KBM-7 (cell line): ENCODE measurements around the gene RXRG.

Experiments used
- DNase-seq: peaks from one replicate; pipeline ENCODE4 v3.0.0-alpha.2; 2015
- in situ Hi-C: fragments of 300-500 bp; cut with MboI; formaldehyde crosslinking; loops from 2 replicates; pipeline ENCODE4 v1.14.3; 2020; ENCODE audit warnings: low sequenced_read_pairs, low pct_unique_long_range_greater_than_20kb, mixed read lengths

The RXRG gene

GRCh38 chr1:165452336-165453130 lies 7.6 kb upstream of the RXRG start:
- no peak for DNase-seq
- in situ Hi-C loops, result no loop called here

GRCh38 chr1:165451691-165452090 lies 6.8 kb upstream of the RXRG start:
- no peak for DNase-seq
- in situ Hi-C loops, result no loop called here

DNA sequence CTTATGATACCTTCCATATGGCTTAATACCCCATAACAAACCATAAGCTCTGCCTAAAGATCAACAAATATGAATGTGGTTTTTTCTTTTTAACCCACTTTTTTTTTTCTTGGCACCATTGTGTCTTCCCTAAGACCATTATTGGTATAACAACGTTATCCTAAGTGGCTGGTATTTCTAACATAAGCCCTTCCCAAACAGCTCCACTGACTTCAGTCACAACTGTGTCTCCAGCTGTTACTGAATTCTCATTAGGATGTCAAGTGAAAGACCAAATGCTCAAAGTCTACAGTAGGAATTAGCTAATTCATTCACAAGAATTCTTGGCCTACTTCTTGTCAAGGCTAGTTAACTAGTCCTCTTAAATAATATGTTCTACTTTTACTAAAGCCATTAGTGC lies 4.2 kb upstream of the RXRG start:
- in situ Hi-C loops, result no loop called here
- DNase-seq, result no peak

GRCh38 chr1:165445388-165445787 lies 462 bp upstream of the RXRG start:
- in situ Hi-C loops, result no loop called here
- DNase-seq, result no peak

DNA sequence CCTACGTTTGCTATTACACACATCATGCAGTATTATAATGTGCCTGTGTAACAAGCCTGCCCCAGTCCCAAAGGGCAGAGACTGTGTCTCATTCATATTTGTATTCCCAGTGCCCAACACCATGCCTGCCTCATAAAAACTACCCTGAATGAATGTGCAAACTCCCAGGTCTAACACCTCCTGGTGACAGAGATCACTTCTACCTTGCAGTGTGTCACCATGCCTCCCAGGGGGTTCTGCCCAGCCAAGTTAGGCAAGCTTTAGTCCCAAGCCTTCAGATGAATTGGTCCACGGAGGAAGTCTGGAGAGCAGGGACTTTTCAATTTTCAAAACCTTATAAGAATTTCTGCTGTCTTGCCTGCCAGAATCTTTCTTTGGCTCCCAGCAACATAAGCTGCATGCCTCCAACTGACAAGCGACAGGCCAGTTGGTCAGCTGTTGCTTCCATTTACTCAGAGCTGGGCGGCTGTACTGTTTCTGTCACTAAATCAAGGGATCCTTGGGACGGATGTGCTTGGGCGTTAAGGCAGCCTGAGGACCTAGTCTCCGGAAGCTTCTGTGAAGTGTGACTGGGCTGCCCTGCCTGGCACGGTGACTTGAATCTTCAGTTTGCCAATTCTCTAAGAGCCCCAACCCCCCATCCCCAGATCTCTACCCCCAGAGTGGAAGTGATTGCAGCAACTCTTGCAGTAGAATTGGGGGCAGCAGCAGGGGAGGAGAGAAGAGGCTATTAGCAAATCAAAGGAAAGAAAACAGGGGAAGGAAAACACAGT lies 1.2 kb downstream of the RXRG start:
- in situ Hi-C loops, result no loop called here
- DNase-seq, result no peak

- in situ Hi-C loops, result no loop called here
- no peak for DNase-seq
Measured at GRCh38 chr1:165442653-165443052, 2.3 kb downstream of the RXRG start.

- in situ Hi-C loops, result no loop called here
- DNase-seq, result no peak
Measured at GRCh38 chr1:165442053-165442452, 2.9 kb downstream of the RXRG start.

DNA sequence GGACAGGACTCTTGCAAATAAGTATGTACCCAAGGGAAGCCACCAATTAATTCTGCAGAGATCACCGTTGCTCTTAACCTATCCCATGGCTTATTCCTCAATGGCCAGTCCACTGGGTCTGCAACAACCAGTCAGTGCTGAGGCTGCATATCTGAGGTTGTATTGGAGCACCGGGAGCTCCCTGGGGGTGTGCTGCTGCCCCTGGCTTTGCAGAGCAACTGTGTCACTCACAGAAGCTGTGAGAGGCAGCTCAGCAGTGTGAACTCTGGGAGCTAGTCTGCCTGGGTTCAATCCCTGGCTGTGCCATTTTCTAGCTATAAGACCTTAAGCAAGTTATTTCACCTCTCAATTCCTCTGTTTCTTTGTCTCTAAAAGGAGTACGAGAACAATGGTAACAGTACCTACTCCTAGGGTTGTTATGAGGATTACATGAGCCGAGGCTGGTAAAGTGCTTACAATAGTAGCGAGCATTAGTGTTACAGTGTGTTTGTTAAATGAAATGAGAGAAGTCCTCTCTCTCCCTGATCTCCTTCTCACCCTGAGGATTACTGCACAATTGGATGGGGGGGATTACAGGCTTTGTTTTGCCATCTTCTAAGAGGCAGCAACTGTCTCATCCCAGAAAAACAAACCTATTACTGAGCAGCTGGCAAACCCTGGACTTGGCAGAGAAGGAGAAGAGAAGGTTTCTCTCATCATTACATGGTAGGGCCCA lies 3.6 kb downstream of the RXRG start:
- in situ Hi-C loops, result no loop called here
- DNase-seq, result no peak

DNA sequence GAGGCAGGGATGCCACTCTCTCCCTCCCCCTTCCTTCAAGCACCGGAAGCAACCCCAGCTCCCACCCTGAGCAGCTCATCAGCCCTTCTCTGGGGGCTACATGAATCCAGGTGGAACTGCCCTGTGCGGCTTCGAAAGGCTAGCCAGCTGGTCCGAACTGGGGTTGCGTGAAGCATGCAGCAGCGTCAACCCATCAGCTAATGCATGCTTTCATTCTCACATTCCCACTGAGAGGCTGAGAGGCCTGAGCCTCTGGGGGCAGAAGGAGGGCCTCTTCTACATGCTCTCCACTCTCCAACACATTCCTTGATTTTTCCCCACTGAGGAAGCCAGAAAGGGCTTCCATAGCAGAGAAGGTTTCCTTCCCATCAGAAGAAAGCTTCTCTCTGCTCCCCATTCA lies 5.6 kb downstream of the RXRG start:
- in situ Hi-C loops, result no loop called here
- DNase-seq, result no peak

DNA sequence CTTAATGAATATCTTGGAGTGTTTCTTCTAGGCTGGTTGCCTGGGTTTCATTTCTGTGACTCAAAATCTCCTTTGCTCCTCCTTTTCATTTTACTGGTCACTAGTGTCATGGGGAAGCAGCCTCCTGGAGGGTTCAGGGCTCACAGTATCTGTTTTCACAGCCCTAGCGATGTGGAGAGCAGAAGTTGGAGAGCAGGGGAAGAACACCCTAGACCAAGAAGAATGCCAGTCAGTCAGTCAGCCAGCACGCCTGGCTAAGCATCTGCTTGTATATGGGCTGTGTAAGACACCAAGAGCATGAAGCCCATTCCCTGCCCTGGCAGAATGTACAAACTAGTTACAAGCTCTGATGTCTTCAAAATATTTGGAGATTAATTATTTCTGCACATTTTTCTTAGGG lies 7.9 kb downstream of the RXRG start:
- DNase-seq, result no peak
- in situ Hi-C loops, result no loop called here

- in situ Hi-C loops, result no loop called here
- no peak for DNase-seq
Measured at GRCh38 chr1:165435801-165436200, 9.1 kb downstream of the RXRG start.

- in situ Hi-C loops, result no loop called here
- no peak for DNase-seq
Measured at GRCh38 chr1:165434281-165434680, 10.6 kb downstream of the RXRG start.

DNA sequence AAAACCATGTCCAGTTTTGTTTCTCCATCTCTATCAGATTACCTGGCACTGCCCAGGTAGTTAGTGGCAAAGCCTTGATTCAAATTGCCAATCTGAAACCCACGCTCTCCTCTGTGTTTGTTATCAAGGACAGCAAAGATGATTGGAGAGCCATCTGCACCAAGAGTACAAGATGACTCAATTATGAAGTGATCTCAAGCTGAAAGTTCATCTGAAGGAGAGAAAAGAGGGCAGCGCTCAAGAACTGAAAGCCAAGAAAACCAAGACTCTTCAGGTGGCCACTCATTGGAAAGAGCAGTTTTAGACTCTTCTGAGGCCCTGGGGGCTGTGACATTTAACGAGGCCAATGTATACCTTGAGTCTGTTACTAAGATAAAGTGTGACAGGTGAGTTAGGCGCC lies 13.8 kb downstream of the RXRG start:
- in situ Hi-C loops, result no loop called here
- no peak for DNase-seq

GRCh38 chr1:165426745-165427144 lies 18.2 kb downstream of the RXRG start:
- in situ Hi-C loops, result no loop called here
- no peak for DNase-seq

DNA sequence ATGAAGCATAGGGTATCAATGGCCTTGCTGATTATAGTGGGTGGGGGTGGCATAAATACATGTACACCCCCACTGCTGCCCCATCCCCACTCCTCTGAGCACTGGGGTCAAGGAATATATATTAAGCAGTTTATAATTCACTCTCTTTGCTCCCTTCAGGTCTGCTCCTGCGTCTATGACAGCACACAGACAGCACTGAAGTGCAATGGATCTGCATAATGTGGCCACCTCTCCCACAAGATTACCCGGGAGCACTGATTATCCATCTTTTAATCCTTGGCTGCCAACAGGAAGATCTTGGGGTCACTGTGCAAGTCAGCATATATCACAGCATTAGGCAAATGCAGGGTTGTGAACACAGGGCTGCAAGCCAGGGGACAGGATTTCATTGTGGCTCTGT lies 19.3 kb downstream of the RXRG start:
- in situ Hi-C loops, result no loop called here
- DNase-seq, result no peak

GRCh38 chr1:165424454-165425216 lies 20.3 kb downstream of the RXRG start:
- DNase-seq, result peak; percentile 3
- in situ Hi-C loops, result no loop called here

DNA sequence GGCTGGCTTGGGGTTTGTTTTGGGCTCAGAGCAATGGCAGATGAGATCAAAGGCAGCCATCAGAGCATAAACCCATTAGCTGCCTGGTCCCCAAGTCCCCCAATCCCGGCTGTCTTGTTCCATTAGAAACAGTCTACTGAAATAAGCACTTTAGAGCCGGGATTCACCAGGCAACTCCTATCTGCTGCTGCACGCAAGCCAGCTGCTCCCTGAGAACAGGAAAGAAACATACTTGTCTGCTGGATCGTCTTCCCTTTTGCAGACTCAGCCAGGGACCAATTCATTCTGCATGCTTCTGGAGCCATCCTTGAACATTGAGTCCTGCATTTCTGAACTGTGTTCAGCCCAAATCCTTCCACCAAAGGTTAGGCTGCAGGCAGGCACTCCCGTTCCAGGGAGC lies 21.8 kb downstream of the RXRG start:
- DNase-seq, result no peak
- in situ Hi-C loops, result no loop called here

GRCh38 chr1:165420655-165421054 lies 24.3 kb downstream of the RXRG start:
- in situ Hi-C loops, result no loop called here
- DNase-seq, result no peak

DNA sequence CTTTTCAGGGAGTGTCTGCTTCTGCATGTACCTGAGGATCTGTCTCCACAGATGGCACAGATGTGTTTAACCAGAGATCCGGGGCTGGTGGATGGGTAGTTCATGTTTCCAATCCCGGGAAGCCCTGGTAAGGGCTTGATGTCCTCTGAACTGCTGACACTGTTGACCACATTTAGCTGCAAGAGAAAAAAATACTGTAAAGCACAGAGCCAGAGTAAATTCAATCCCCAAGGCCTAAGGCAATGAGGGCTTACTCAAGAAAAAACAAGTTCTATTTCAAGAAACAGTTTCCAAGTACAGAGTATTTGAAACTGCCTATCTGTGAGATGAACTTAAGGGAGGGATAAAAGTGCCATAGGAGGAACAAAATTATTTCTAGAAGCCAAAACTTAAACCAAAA lies 25.1 kb downstream of the RXRG start:
- in situ Hi-C loops, result no loop called here
- DNase-seq, result no peak
